Neural progenitor cell (in vitro differentiated cells): Measurements from ENCODE around the gene SLC12A7. TPM values are rescaled to one million over a fixed set of nuclear protein-coding genes. Genes with fewer than 3 reads are reported as not detected.

Source experiments
- DNase-seq: peaks from one replicate; pipeline ENCODE4 v3.0.0-alpha.2; 2016; ENCODE audit warnings: low spot score
- H2AFZ ChIP-seq: fragments of 200-600 bp; sonication (generic); replicated peaks from 2 replicates; pipeline ENCODE4 v1.6.1; 2016; ENCODE audit warnings: antibody characterized with exemption
- H3F3A ChIP-seq: fragments of 200-600 bp; sonication (generic); 2 replicates; pipeline ENCODE4 v1.6.1; 2016; ENCODE audit warnings: antibody characterized with exemption, low read depth
- H3K27ac ChIP-seq: fragments of 200-600 bp; sonication (generic); 2 replicates; pipeline ENCODE4 v1.5.1; 2016; ENCODE audit warnings: mild to moderate bottlenecking
- H3K27me3 ChIP-seq: fragments of 200-600 bp; sonication (generic); 2 replicates; pipeline ENCODE4 v1.6.1; 2016; ENCODE audit warnings: mild to moderate bottlenecking, moderate library complexity
- H3K36me3 ChIP-seq: fragments of 200-600 bp; sonication (generic); 2 replicates; pipeline ENCODE4 v1.5.1; 2016
- H3K4me1 ChIP-seq: fragments of 200-600 bp; sonication (generic); 2 replicates; pipeline ENCODE4 v1.6.1; 2016; ENCODE audit warnings: mixed run types
- H3K4me2 ChIP-seq: fragments of 200-600 bp; sonication (generic); 2 replicates; pipeline ENCODE4 v1.6.1; 2016
- H3K4me3 ChIP-seq: fragments of 200-600 bp; sonication (generic); 2 replicates; pipeline ENCODE4 v1.5.1; 2016
- H3K79me2 ChIP-seq: fragments of 200-600 bp; sonication (generic); 2 replicates; pipeline ENCODE4 v1.6.1; 2016; ENCODE audit warnings: low read depth
- H3K9ac ChIP-seq: fragments of 200-600 bp; sonication (generic); 2 replicates; pipeline ENCODE4 v1.6.1; 2016
- H3K9me3 ChIP-seq: fragments of 200-600 bp; sonication (generic); 2 replicates; pipeline ENCODE4 v1.5.1; 2016; ENCODE audit warnings: low read depth
- H4K20me1 ChIP-seq: fragments of 200-600 bp; sonication (generic); 2 replicates; pipeline ENCODE4 v1.6.1; 2016; ENCODE audit warnings: low read depth
- H3K27ac Mint-ChIP-seq: 3 replicates; pipeline ENCODE4 v1.8.0; 2021; ENCODE audit warnings: mixed read lengths
- H3K27me3 Mint-ChIP-seq: 2 replicates; pipeline ENCODE4 v1.8.0; 2022; ENCODE audit warnings: low read depth, mild to moderate bottlenecking, inconsistent platforms, moderate library complexity, mixed read lengths; ENCODE audit not compliant: insufficient read depth
- H3K36me3 Mint-ChIP-seq: 3 replicates; pipeline ENCODE4 v1.8.0; 2021; ENCODE audit warnings: mixed read lengths
- H3K4me1 Mint-ChIP-seq: 3 replicates; pipeline ENCODE4 v1.8.0; 2021; ENCODE audit warnings: mixed read lengths
- H3K4me3 Mint-ChIP-seq: 3 replicates; pipeline ENCODE4 v1.8.0; 2021; ENCODE audit warnings: mild to moderate bottlenecking, moderate library complexity, mixed read lengths
- H3K9me3 Mint-ChIP-seq: 3 replicates; pipeline ENCODE4 v1.8.0; 2020; ENCODE audit warnings: mixed read lengths
- CTCF ChIP-seq: fragments of 200-600 bp; sonication (generic); IDR thresholded peaks from 2 replicates; pipeline ENCODE4 v1.5.1; 2017; ENCODE audit warnings: antibody characterized with exemption, mild to moderate bottlenecking
- EZH2 ChIP-seq: fragments of 200-600 bp; sonication (generic); IDR thresholded peaks from 2 replicates; pipeline ENCODE4 v1.6.1; 2017; ENCODE audit warnings: antibody characterized with exemption, mild to moderate bottlenecking, moderate library complexity
- EZH2phosphoT487 ChIP-seq: fragments of 200-600 bp; sonication (generic); IDR thresholded peaks from 2 replicates; pipeline ENCODE4 v1.6.1; 2017; ENCODE audit warnings: antibody characterized with exemption
- total RNA-seq: library from RNA; depleted of rRNA; stranded (reverse); fragments of >200 nt; gene quantifications from 2 replicates; pipeline ENCODE4 v1.2.3, GENCODE V29; 2015; ENCODE audit warnings: low replicate concordance

Gene SLC12A7
- total RNA-seq, 1 donor from 2014 or later, result 7.5 TPM

DNA sequence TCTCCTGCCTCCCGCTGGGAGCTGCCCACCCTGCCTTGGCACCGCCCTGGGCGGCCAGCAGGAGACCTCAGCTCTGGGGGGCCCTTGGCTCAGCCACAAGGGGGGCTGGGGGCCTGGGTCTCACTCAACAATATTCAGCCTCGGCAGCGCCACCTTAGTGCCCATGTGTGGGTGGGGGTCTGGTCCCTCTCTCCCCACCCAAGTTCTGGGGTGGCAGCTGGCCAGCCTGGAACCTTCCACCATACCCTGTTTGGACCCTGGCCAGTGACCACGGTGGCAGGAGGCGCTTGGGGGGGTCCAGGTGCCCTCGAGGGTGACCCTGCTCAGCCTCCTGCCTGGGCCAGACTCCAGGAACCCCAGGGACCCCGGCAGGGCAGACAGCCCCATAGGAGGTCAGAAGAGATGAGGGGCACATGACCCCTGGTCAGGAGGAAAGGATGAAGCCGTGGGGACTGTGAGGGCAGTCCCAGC lies 81.0 kb downstream of the SLC12A7 start:
- Histone ChIP-seq H3K27me3 (no peaks in the 10 kb centered on the region), H3K9me3 (no peaks in the 10 kb centered on the region), H3K4me2 (no peak overlapping the region), H3K9ac (no peak overlapping the region), H3F3A (no peaks in the 10 kb centered on the region), H3K27ac (no peak overlapping the region), H3K79me2 (no peaks in the 10 kb centered on the region), H3K4me3 (no peak overlapping the region), H2AFZ (no peak overlapping the region), H3K36me3 (no peaks in the 10 kb centered on the region), H3K4me1 (peaks cover 12% of the 10 kb centered on the region), H4K20me1 (no peaks in the 10 kb centered on the region)
- no peaks in the 10 kb centered on the region for H3K9me3 Mint-ChIP-seq
- TF ChIP-seq CTCF, result no peak
- TF ChIP-seq EZH2phosphoT487, result no peak
- TF ChIP-seq EZH2, result no peak
- peaks cover 2% of the 10 kb centered on the region for H3K36me3 Mint-ChIP-seq
- H3K4me3 Mint-ChIP-seq, result no peak overlapping the region
- H3K27me3 Mint-ChIP-seq, result peaks cover 6% of the 10 kb centered on the region
- H3K4me1 Mint-ChIP-seq, result peaks cover 11% of the 10 kb centered on the region
- H3K27ac Mint-ChIP-seq, result no peak overlapping the region
- DNase-seq, result no peak

- Histone ChIP-seq H4K20me1 (no peaks in the 10 kb centered on the region), H3K4me3 (no peak overlapping the region), H3K36me3 (no peaks in the 10 kb centered on the region), H3K79me2 (no peaks in the 10 kb centered on the region), H3K9me3 (no peaks in the 10 kb centered on the region), H3K4me2 (no peak overlapping the region), H3F3A (no peaks in the 10 kb centered on the region), H3K27ac (no peak overlapping the region), H2AFZ (no peak overlapping the region), H3K9ac (no peak overlapping the region), H3K4me1 (peaks cover 12% of the 10 kb centered on the region), H3K27me3 (no peaks in the 10 kb centered on the region)
- Mint-ChIP-seq H3K4me1 (peaks cover 11% of the 10 kb centered on the region), H3K36me3 (peaks cover 1% of the 10 kb centered on the region), H3K27me3 (peaks cover 4% of the 10 kb centered on the region), H3K4me3 (no peak overlapping the region), H3K27ac (no peak overlapping the region), H3K9me3 (no peaks in the 10 kb centered on the region)
- DNase-seq, result no peak
- no peak for TF ChIP-seq CTCF
- no peak for TF ChIP-seq EZH2phosphoT487
- no peak for TF ChIP-seq EZH2
Observed at GRCh38 chr5:1029945-1030625, 81.8 kb downstream of the SLC12A7 start.

- H2AFZ ChIP-seq, result no peak overlapping the region
- no peak overlapping the region for H3K9ac ChIP-seq
- H3K9me3 ChIP-seq, result no peaks in the 10 kb centered on the region
- H3K36me3 Mint-ChIP-seq, result no peaks in the 10 kb centered on the region
- H4K20me1 ChIP-seq, result no peaks in the 10 kb centered on the region
- H3K4me1 ChIP-seq, result peaks cover 12% of the 10 kb centered on the region
- no peak overlapping the region for H3K27ac ChIP-seq
- no peaks in the 10 kb centered on the region for H3F3A ChIP-seq
- no peaks in the 10 kb centered on the region for H3K36me3 ChIP-seq
- H3K4me3 ChIP-seq, result no peak overlapping the region
- H3K9me3 Mint-ChIP-seq, result no peaks in the 10 kb centered on the region
- no peak for DNase-seq
- peaks cover 11% of the 10 kb centered on the region for H3K4me1 Mint-ChIP-seq
- no peak overlapping the region for H3K4me2 ChIP-seq
- H3K27ac Mint-ChIP-seq, result peak overlapping the region; percentile 77
- TF ChIP-seq CTCF (no peak), EZH2phosphoT487 (no peak), EZH2 (no peak)
- no peaks in the 10 kb centered on the region for H3K27me3 ChIP-seq
- H3K79me2 ChIP-seq, result no peaks in the 10 kb centered on the region
- peaks cover 2% of the 10 kb centered on the region for H3K27me3 Mint-ChIP-seq
- H3K4me3 Mint-ChIP-seq, result no peak overlapping the region
Observed at GRCh38 chr5:1029282-1029944, 82.5 kb downstream of the SLC12A7 start.
